Activated CD4-positive, alpha-beta T cell treated with anti-CD3 and anti-CD28 coated beads for 4 hours (primary cell): Measurements from ENCODE around the gene BBS4.
"Not testable (repeated sequence)": the region's sequence is repeated elsewhere in the genome, so short reads cannot be mapped to it uniquely, and the experiment has no call there.

ENCODE experiments used
- DNase-seq, 2 donors: peaks; one replicate each; pipeline ENCODE4 v3.0.0-alpha.2; 2020

BBS4 gene

GRCh38 chr15:72706266-72706665, 20.3 kb downstream of the BBS4 start:
- no peak for DNase-seq

DNA sequence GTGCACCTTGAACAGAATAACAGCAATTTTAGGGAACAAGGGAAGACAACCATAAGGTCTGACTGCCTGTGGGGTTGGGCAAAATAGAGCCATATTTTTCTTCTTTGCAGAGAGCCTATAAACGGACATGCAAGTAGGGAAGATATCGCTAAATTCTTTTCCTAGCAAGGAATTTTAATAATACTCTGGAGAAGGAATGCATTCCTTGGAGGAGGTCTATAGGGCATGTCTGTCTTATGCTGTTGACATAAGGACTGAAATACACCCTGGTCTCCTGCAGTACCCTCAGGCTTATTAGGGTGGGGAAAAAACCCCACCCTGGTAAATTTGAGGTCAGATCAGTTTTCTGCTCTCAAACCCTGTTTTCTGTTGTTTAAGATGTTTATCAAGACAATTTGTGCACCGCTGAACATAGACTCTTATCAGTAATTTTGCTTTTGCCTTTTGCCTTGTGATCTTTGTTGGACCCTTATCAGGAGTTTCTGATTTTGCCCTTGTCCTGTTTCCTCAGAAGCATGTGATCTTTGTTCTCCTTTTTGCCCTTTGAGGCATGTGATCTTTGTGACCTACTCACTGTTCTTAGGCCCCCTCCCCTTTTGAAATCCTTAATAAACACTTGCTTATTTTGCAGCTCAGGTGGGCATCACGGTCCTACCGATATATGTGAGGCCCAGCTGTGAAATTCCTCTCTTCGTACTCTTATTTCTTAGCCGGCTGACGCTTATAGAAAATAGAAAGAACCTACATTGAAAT, 22.7 kb downstream of the BBS4 start:
- not testable (repeated sequence) for DNase-seq

DNA sequence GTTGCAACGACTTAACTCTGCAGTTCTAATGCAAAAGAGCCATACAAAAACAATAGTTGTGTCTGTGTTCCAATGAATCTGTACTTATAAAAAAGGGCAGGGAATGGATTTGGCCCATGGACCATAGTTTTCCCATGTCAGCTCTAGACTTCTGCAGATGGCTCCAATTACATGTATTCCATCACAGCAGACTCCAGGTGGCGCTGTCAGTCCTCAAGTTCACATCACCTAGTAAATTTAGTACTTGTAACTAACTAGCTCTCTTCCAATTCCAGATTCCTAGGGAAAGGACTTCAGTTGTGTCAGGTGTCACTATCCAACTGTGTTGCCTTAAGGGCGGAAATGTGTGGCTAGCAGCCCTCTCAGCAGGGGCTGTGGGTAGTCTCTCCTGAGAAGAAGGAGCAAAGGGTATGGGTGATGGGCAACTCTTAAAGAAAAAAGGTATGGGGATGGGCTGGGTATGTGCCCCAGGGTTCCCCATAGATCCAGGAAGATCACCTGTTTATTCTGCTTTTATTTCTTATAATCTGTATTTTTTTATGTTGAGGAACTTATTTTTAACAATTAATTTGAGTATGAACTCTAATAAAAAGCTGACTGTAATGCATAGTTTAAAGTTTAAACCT, 36.2 kb downstream of the BBS4 start:
- peak; percentile 66 to 72 for DNase-seq

- no peak for DNase-seq
Observed at GRCh38 chr15:72724028-72724427, 38.0 kb downstream of the BBS4 start.

DNA sequence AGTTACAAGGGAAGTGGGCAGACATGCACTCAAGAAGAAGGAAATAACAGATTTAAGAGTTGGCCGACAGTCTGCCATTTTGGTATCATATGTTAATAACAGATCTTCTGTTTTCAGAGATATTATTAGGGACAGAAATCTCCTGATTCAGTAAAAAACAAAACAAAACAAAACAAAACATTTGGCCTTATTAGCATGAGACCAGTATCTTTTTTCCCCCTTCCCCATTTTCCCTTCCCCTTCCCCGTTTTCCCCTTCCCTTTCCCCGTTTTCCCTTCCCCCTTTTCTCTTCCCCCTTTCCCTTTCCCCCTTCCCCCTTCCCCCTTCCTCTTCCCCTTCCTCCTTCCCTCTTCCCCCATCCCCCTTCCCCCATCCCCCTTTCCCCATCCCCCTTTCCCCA, 39.4 kb downstream of the BBS4 start:
- no peak for DNase-seq

GRCh38 chr15:72725851-72726250, 39.8 kb downstream of the BBS4 start:
- not testable (repeated sequence) for DNase-seq

- no peak for DNase-seq
Observed at GRCh38 chr15:72727154-72727553, 41.1 kb downstream of the BBS4 start.

DNA sequence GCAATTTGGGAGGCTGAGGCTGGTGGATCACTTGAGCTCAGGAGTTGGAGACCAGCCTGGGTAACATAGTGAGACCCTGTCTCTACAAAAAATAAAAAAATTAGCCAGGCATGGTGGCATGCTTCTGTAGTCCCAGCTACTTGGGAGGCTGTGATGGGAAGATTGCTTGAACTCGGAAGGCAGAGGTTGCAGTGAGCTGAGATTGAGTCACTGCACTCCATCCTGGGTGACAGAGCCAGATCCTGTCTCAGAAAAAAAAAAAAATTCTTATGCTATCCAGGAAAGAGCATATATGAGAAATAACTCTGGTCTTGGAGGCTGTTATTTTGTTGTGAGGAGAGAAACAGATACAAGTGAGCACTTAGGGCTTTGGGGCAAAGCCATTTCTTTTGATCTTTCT, 42.2 kb downstream of the BBS4 start:
- DNase-seq: not testable (repeated sequence)

- no peak for DNase-seq
Observed at GRCh38 chr15:72728821-72729220, 42.8 kb downstream of the BBS4 start.

- DNase-seq: no peak
Observed at GRCh38 chr15:72732086-72732485, 46.1 kb downstream of the BBS4 start.

- no peak for DNase-seq
Observed at GRCh38 chr15:72732516-72732915, 46.5 kb downstream of the BBS4 start.

- no peak for DNase-seq
Observed at GRCh38 chr15:72733941-72734738, 48.1 kb downstream of the BBS4 start.

GRCh38 chr15:72735111-72735510, 49.1 kb downstream of the BBS4 start:
- no peak for DNase-seq

GRCh38 chr15:72737061-72737460, 51.1 kb downstream of the BBS4 start:
- DNase-seq: no peak

- no peak for DNase-seq
Observed at GRCh38 chr15:72737723-72738122, 51.7 kb downstream of the BBS4 start.

DNA sequence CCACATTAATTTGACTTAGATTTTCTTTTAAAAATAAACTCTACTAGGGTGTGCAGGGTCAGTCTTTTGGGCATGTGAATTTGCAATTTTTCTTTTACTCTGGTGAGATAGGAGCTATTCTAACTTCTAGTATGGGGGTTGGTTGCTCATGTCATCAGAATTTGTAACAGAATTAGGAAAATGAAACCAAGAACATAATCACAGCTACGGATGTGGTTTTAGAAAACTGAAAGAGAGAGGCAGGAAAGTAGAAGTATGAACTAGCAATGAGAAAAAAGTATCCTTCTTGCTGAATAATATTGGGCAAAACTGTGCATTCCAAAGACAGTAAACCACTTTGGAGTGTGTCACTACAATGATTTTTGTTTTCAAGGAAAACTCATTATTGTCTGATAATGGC, 54.2 kb downstream of the BBS4 start:
- no peak for DNase-seq

- DNase-seq: no peak
Observed at GRCh38 chr15:72749700-72750099, 63.7 kb downstream of the BBS4 start.

GRCh38 chr15:72751751-72752455, 65.9 kb downstream of the BBS4 start:
- DNase-seq: no peak

DNA sequence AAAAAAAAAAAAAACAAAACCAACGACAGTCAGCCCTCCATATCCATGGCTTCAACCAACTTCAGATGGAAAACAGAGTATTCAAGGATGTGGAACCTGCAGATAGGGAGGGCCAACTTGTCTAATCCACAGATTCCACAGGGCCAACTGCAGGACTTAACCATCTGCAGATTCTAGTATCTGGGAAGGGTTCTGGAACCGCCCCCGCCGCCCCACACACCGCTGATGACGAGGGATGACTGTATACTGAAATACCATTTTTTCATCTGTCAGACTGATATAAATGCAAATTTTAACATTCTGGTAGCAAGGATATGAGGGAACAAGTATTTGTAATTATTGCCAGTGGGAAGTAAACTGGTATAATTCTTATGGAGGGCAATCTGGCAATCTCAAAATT, 68.1 kb downstream of the BBS4 start:
- no peak for DNase-seq

DNA sequence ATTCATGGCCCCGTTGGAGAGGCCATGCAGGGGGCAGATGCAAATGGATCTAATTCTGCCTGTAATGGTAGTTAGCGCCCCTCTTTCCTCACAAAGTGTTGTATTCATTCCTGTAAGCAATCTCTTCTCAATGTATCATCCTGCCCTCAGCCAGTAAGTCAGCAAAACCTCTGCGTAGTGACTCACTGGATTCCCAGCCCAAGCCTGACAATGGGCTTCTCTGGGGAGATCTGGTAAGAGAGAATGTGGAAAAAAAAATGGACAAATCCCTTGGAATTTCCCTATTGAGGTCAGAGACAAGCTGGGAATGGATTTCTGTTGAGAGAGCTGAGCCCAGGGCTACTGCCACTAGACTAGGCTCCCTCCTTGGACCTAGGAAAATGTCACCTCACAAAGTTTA, 72.2 kb downstream of the BBS4 start:
- DNase-seq: no peak

GRCh38 chr15:72760590-72761260, 74.7 kb downstream of the BBS4 start:
- DNase-seq: no peak

GRCh38 chr15:72764656-72765055, 78.6 kb downstream of the BBS4 start:
- DNase-seq: no peak

DNA sequence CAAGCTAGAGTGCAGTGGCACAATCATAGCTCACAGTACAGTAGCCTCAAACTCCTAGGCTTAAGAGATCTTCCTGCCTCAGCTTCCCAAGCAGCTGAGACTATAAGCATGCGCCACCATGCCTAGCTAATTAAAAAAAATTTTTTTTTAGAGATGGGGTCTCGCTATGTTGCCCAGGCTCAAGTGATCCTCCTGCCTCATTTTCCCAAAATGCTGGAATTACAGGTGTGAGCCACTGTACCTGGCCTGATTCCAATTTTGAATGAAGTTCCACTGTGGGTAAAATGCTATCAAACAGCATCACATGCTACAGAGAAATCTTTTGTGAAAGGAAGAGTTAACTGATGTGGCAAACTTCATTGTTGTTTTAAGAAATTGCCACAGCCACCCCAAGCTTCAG, 80.0 kb downstream of the BBS4 start:
- no peak for DNase-seq
